H1 (cell line): Measurements from ENCODE around the gene HSPA4.

Source experiments
- CTCF ChIP-seq, 3 experiments: IDR thresholded peaks; 1 replicate in 2 of 3; 2 replicates in 1 of 3; pipeline versions ENCODE4 v1.5.1 to v1.6.1; 2011; ENCODE audit warnings: low read length in 3 of 3, mild to moderate bottlenecking in 3 of 3, inconsistent platforms in 2 of 3, low read depth in 1 of 3, moderate library complexity in 1 of 3; ENCODE audit not compliant: insufficient read depth in 1 of 3; ENCODE audit errors: control extremely low read depth in 1 of 3
- EGR1 ChIP-seq: IDR thresholded peaks from 2 replicates; pipeline ENCODE4 v1.6.1; 2011; ENCODE audit warnings: low read depth, low read length, borderline replicate concordance
- JUN ChIP-seq: IDR thresholded peaks from 2 replicates; pipeline ENCODE4 v1.6.1; 2011; ENCODE audit warnings: low read depth, mild to moderate bottlenecking, improper control_type of control experiment, low read length
- POLR2AphosphoS5 ChIP-seq: IDR thresholded peaks from 2 replicates; pipeline ENCODE4 v1.6.1; 2011; ENCODE audit warnings: low read depth, low read length
- SAP30 ChIP-seq: fragments of 300-600 bp; sonication (generic); IDR thresholded peaks from 2 replicates; pipeline ENCODE4 v1.7.1; 2012; ENCODE audit warnings: low read length, moderate library complexity, mild to moderate bottlenecking, inconsistent platforms; ENCODE audit not compliant: insufficient read depth, insufficient replicate concordance
- SRF ChIP-seq: IDR thresholded peaks from 2 replicates; pipeline ENCODE4 v1.6.1; 2011; ENCODE audit warnings: mild to moderate bottlenecking, low read depth, low read length, moderate library complexity
- YY1 ChIP-seq: IDR thresholded peaks from 2 replicates; pipeline ENCODE4 v1.6.1; 2011; ENCODE audit warnings: low read depth, mild to moderate bottlenecking, low read length
- TF ChIP-seq, protein P1 (sequence below): IDR thresholded peaks from 2 replicates; pipeline ENCODE4 v1.6.1; 2012; ENCODE audit warnings: inconsistent platforms

DNA sequence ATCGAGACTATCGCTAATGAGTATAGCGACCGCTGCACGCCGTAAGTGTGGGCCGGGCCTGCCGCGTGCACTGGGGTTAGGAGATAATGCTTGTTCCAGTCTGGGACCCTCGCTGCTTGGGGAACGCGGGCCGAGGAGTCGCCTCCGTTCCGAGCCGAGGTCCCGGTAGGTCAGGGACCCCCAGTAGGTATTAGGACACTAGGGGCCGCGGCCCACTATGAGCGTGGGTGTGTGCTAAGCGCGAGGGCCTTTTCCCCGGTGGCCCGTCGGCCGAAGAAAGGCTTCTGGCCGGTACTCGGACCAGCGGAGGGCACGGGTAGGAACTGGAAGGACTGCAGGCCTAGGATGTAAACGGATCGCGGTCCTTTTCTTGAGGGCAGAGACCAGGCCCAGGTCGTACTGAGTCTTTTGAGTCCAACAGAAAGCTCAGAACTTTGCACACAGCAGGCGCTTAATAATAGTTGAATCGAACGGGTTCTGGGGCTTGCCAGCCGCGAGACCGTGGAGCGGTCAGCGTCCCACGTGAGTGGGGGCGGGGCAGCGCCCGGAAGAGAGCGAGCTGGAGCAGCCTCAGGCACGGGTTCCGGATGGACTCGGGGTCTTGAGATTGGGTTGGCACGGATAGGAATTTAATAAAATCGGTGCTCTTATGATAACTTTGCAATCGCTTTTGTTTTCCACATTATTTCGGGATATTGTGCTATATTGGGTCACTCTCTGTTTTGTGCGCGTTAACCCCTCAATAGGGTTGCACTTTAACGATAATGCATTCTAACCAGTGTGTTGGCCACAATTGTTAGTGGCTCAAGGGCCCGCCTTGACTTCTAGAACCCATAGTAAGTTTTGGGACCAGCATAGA, 733 bp downstream of the HSPA4 start:
- TF ChIP-seq CTCF (IDR thresholded peaks at IDR 0.05; ENCODE audit: control extremely low read depth in 1 of 3, insufficient read depth in 1 of 3, low read depth in 1 of 3, low read length in 3 of 3) = no peak
- TF ChIP-seq, protein P1, sequence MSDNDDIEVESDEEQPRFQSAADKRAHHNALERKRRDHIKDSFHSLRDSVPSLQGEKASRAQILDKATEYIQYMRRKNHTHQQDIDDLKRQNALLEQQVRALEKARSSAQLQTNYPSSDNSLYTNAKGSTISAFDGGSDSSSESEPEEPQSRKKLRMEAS = 0 out of 2 replicates have a peak, but pooled peaks have one; percentile 42
- no peak for TF ChIP-seq EGR1
- TF ChIP-seq YY1 = no peak
- TF ChIP-seq POLR2AphosphoS5 = no peak
- no peak for TF ChIP-seq SRF
- TF ChIP-seq JUN = no peak
- peak; percentile 46 for TF ChIP-seq SAP30
